GM19463 (cell line): Measurements from ENCODE around the gene C1R.
"Not testable (repeated sequence)": the region's sequence is repeated elsewhere in the genome, so short reads cannot be mapped to it uniquely, and the experiment has no call there.

Experiments
- ATAC-seq: cut with Tn5 transposase; IDR thresholded peaks from one replicate; pipeline ENCODE4 v1.9.1; 2021; ENCODE audit warnings: mild to moderate bottlenecking, moderate library complexity; ENCODE audit not compliant: unreplicated experiment

C1R gene

DNA sequence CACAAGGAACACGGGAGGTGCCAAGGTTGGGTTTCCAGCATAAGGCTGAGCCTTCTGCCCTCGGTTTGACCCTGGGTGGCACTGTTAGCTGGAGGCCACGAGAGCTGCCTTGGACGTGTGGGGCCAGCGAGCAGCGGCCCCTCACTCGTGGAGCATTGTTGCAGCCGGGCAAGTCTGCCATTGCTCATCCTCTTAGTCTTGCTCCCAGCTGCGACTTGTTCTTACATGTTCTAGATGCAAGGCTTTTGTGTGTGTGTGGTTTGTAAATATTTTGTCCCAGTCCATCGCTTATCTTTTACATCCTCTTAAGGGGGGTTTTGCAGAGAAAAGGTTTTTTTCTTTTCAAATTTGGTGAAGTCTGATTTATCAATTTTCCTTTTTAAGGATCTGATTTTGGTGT lies 52.8 kb downstream of the C1R start:
- no peak for ATAC-seq

DNA sequence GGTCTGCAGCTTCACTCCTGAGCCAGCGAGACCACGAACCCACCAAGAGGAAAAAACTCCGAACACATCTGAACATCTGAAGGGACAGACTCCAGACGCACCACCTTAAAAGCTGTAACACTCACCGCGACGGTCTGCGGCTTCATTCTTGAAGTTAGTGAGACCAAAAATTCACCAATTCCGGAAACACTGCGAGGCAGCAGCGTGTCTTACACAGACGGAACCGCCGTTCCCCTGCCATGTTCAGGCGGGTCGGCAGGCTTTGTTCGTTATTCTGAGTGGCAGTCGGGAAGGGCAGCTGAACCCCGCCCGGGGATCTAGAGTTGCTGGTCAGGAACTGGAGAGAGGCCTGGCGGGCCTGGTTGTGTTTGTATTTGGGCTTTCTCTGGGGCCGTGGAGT lies 53.7 kb downstream of the C1R start:
- no peak for ATAC-seq

GRCh38 chr12:7037411-7037810 lies 54.8 kb downstream of the C1R start:
- not testable (repeated sequence) for ATAC-seq

DNA sequence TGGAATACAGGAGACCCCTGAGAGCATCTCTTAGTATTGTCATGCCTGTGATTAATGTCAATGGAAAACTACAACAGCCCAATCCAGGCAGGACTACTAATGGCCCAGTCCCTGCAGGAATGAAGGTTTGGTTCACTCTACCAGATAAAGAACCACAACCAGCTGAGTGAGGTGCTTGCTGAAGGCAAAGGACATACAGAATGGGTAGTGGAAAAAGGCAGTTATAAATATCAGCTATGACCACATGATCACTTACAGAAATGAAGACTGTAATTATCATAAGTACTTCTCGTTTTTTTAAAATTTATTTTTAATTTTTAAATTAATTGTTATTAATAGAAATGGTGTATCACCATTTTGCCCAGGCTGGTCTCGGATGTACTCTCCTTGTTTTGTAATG lies 56.8 kb downstream of the C1R start:
- no peak for ATAC-seq

GRCh38 chr12:7034464-7034863 lies 57.8 kb downstream of the C1R start:
- no peak for ATAC-seq

DNA sequence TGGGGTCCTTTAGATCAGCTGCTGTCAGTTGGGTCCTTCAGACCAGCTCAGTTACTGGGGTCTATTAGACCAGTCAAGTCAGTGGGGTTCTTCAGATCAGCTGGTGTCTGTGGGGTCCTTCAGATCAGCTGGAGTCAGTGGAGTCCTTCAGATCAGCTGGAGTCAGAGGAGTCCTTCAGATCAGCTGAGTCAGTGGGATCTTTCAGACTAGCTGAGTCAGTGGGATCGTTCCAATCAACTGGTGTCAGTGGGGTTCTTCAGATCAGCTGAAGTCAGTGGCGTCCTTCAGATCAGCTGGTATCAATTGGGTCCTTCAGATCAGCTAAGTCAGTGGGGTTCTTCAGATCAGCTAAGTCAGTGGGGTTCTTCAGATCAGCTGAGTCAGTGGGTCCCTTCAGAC lies 59.3 kb downstream of the C1R start:
- no peak for ATAC-seq

DNA sequence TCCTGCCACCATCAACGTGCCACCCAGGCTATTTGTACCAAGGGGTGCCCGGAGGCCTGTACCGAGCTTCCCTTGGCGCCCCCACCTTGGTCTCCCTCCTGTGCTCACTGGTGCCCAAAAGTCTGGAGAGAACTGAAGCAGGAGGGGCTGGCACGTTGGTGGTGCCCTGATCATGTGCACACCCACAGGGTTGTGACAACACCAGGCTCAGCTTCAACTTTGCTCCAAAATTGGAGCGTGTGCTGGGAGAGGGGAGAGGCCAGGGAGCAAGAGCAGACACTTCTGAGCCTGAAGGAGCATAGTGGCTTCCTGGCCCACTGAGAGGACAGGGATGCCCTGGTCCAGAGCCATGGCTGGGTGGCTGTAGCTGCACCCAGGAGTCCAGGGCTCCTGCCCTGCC lies 60.9 kb downstream of the C1R start:
- no peak for ATAC-seq
